Activated CD8-positive, alpha-beta memory T cell treated with anti-CD3 and anti-CD28 coated beads, Interleukin-2, amount 50 U/mL, for 4 hours (primary cell): ENCODE results near the gene UBASH3A.

ENCODE experiments used
- DNase-seq: peaks from one replicate; pipeline ENCODE4 v3.0.0-alpha.2; 2020

UBASH3A gene

GRCh38 chr21:42471206-42471605, 67.5 kb downstream of the UBASH3A start:
- DNase-seq: no peak

- no peak for DNase-seq
Observed at GRCh38 chr21:42471716-42472330, 68.1 kb downstream of the UBASH3A start.

GRCh38 chr21:42472521-42472920, 68.8 kb downstream of the UBASH3A start:
- no peak for DNase-seq

GRCh38 chr21:42473498-42474042, 69.9 kb downstream of the UBASH3A start:
- DNase-seq: no peak

- no peak for DNase-seq
Observed at GRCh38 chr21:42474043-42474831, 70.5 kb downstream of the UBASH3A start.

- DNase-seq: no peak
Observed at GRCh38 chr21:42475036-42475435, 71.3 kb downstream of the UBASH3A start.

GRCh38 chr21:42475526-42476387, 72.1 kb downstream of the UBASH3A start:
- no peak for DNase-seq

- DNase-seq: no peak
Observed at GRCh38 chr21:42476388-42477331, 73.0 kb downstream of the UBASH3A start.

GRCh38 chr21:42478504-42478903, 74.8 kb downstream of the UBASH3A start:
- DNase-seq: no peak

GRCh38 chr21:42479582-42479981, 75.9 kb downstream of the UBASH3A start:
- no peak for DNase-seq

- no peak for DNase-seq
Observed at GRCh38 chr21:42480736-42481135, 77.0 kb downstream of the UBASH3A start.

GRCh38 chr21:42481169-42481568, 77.5 kb downstream of the UBASH3A start:
- no peak for DNase-seq

- DNase-seq: no peak
Observed at GRCh38 chr21:42484966-42485365, 81.3 kb downstream of the UBASH3A start.

GRCh38 chr21:42486072-42486471, 82.4 kb downstream of the UBASH3A start:
- DNase-seq: no peak

GRCh38 chr21:42486531-42486930, 82.8 kb downstream of the UBASH3A start:
- no peak for DNase-seq

GRCh38 chr21:42489006-42489563, 85.4 kb downstream of the UBASH3A start:
- DNase-seq: no peak

- DNase-seq: no peak
Observed at GRCh38 chr21:42489991-42490390, 86.3 kb downstream of the UBASH3A start.

- DNase-seq: no peak
Observed at GRCh38 chr21:42490720-42491119, 87.0 kb downstream of the UBASH3A start.

- DNase-seq: no peak
Observed at GRCh38 chr21:42491328-42491727, 87.6 kb downstream of the UBASH3A start.

- no peak for DNase-seq
Observed at GRCh38 chr21:42492201-42492600, 88.5 kb downstream of the UBASH3A start.
